ENCODE data around the gene GOLGA8B. TPM values are rescaled to one million over a fixed set of nuclear protein-coding genes. Genes with fewer than 3 reads are reported as not detected.

GOLGA8B gene
- total and polyA plus RNA-seq, 4 donors, result 8.4 to 71.0 (median 22.9) TPM

- Histone ChIP-seq H3K27ac (ENCODE audit: low read depth in 1 of 2, low read length in 2 of 2) (no peak overlapping the region), H3K4me3 (ENCODE audit: low read depth in 1 of 3, low read length in 3 of 3) (no peak overlapping the region), H3K4me1 (ENCODE audit: control insufficient read depth in 4 of 4, insufficient read depth in 4 of 4, low read length in 3 of 4) (no peaks in the 10 kb centered on the region), H3K36me3 (ENCODE audit: control insufficient read depth in 4 of 4, insufficient read depth in 3 of 4, low read depth in 1 of 4, low read length in 3 of 4) (no peaks in the 10 kb centered on the region), H3K27me3 (ENCODE audit: control insufficient read depth in 4 of 4, insufficient read depth in 4 of 4, low read length in 3 of 4) (no peaks in the 10 kb centered on the region), H3K9me3 (ENCODE audit: control insufficient read depth in 4 of 4, low read length in 3 of 4) (no peaks in the 10 kb centered on the region), H3K9ac (ENCODE audit: low read depth in 1 of 2, low read length in 2 of 2) (no peak overlapping the region)
- TF ChIP-seq REST (IDR thresholded peaks at IDR 0.05) (no peak), HNF4A (conservative IDR thresholded peaks at IDR 0.05) (no peak), CTCF (IDR thresholded peaks at IDR 0.05; ENCODE audit: low read depth, low read length, missing input control) (no peak), SP1 (IDR thresholded peaks at IDR 0.05) (no peak), FOXA1 (IDR thresholded peaks at IDR 0.05) (no peak), MAX (IDR thresholded peaks at IDR 0.05) (no peak), YY1 (IDR thresholded peaks at IDR 0.05) (no peak), JUND (IDR thresholded peaks at IDR 0.05) (no peak), HNF4G (IDR thresholded peaks at IDR 0.05) (no peak), ZBTB33 (IDR thresholded peaks at IDR 0.05) (no peak), NR2F2 (IDR thresholded peaks at IDR 0.05) (no peak)
- no peak for DNase-seq (ENCODE audit: low spot score)
- WGBS, result 92% methylated on average over 7 of the region's 7 CpGs
Observed at GRCh38 chr15:34619151-34619550, 35.7 kb upstream of the GOLGA8B start.

GRCh38 chr15:34618073-34618472 is 34.6 kb upstream of the GOLGA8B start:
- 60% methylated on average over 2 of the region's 2 CpGs for WGBS
- no peak overlapping the region for H3K4me3 ChIP-seq (ENCODE audit: low read depth in 1 of 3, low read length in 3 of 3)
- H3K27me3 ChIP-seq (ENCODE audit: control insufficient read depth in 4 of 4, insufficient read depth in 4 of 4, low read length in 3 of 4), result peaks cover 0 to 5% (median 0%) of the 10 kb centered on the region in 4 donors
- no peaks in the 10 kb centered on the region for H3K9me3 ChIP-seq (ENCODE audit: control insufficient read depth in 4 of 4, low read length in 3 of 4)
- H3K27ac ChIP-seq (ENCODE audit: low read depth in 1 of 2, low read length in 2 of 2), result no peak overlapping the region
- DNase-seq (ENCODE audit: low spot score), result no peak
- H3K9ac ChIP-seq (ENCODE audit: low read depth in 1 of 2, low read length in 2 of 2), result no peak overlapping the region
- no peaks in the 10 kb centered on the region for H3K36me3 ChIP-seq (ENCODE audit: control insufficient read depth in 4 of 4, insufficient read depth in 3 of 4, low read depth in 1 of 4, low read length in 3 of 4)
- no peak for TF ChIP-seq ATF3 (IDR thresholded peaks at IDR 0.05)
- no peak for TF ChIP-seq YY1 (IDR thresholded peaks at IDR 0.05)
- no peaks in the 10 kb centered on the region for H3K4me1 ChIP-seq (ENCODE audit: control insufficient read depth in 4 of 4, insufficient read depth in 4 of 4, low read length in 3 of 4)

Measured in liver (tissue), 9 donors.